NCI-H345 treated with DMSO at 0.1 percent for 48 hours (cell line): ENCODE measurements around the gene TMA7.

Source experiments
- DNase-seq: peaks from one replicate; lab custom pipeline; 2025; ENCODE audit not compliant: unreplicated experiment; lab: John Stamatoyannopoulos, UW

Gene TMA7

GRCh38 chr3:48422681-48423080 lies 17.4 kb upstream of the TMA7 start:
- no peak for DNase-seq

GRCh38 chr3:48423241-48423882 lies 16.7 kb upstream of the TMA7 start:
- no peak for DNase-seq

GRCh38 chr3:48423883-48424695 lies 16.0 kb upstream of the TMA7 start:
- no peak for DNase-seq

GRCh38 chr3:48425281-48425812 lies 14.7 kb upstream of the TMA7 start:
- DNase-seq = no peak

GRCh38 chr3:48426401-48426909 lies 13.6 kb upstream of the TMA7 start:
- DNase-seq = no peak

GRCh38 chr3:48426944-48427629 lies 13.0 kb upstream of the TMA7 start:
- no peak for DNase-seq

GRCh38 chr3:48427630-48427962 lies 12.5 kb upstream of the TMA7 start:
- no peak for DNase-seq

GRCh38 chr3:48428088-48428571 lies 11.9 kb upstream of the TMA7 start:
- no peak for DNase-seq

GRCh38 chr3:48428572-48429316 lies 11.3 kb upstream of the TMA7 start:
- DNase-seq = peak; percentile 11

- DNase-seq = peak; percentile 61
Observed at GRCh38 chr3:48429317-48429959, 10.6 kb upstream of the TMA7 start.

GRCh38 chr3:48429960-48430707 lies 9.9 kb upstream of the TMA7 start, which contains the start of gene PLXNB1:
TSS of gene PLXNB1 (minus strand) at chr3:48430086. CDS start at chr3:48424611, 5,475 bp downstream.
- DNase-seq = peak; percentile 38

- DNase-seq = no peak
Observed at GRCh38 chr3:48430708-48431101, 9.4 kb upstream of the TMA7 start.

GRCh38 chr3:48431224-48432029 lies 8.6 kb upstream of the TMA7 start:
- DNase-seq = no peak

GRCh38 chr3:48432411-48433371 lies 7.4 kb upstream of the TMA7 start:
- DNase-seq = no peak

GRCh38 chr3:48433472-48434118 lies 6.5 kb upstream of the TMA7 start:
- no peak for DNase-seq

- DNase-seq = no peak
Observed at GRCh38 chr3:48434591-48435222, 5.3 kb upstream of the TMA7 start.

GRCh38 chr3:48435223-48435595 lies 4.8 kb upstream of the TMA7 start:
- DNase-seq = no peak
